Mesodermal cell (in vitro differentiated cells): Measurements from ENCODE around the gene SHLD1.

Experiments used
- H3K27ac ChIP-seq: 2 replicates; pipeline ENCODE4 v1.7.0; 2013; ENCODE audit warnings: mild to moderate bottlenecking, low read depth, low read length, moderate library complexity; ENCODE audit not compliant: severe bottlenecking
- H3K36me3 ChIP-seq: 2 replicates; pipeline ENCODE4 v1.7.1; 2013; ENCODE audit warnings: mild to moderate bottlenecking, low read length, moderate library complexity; ENCODE audit not compliant: control insufficient read depth, insufficient read depth
- H3K4me1 ChIP-seq: one replicate; pipeline ENCODE4 v1.7.1; 2013; ENCODE audit warnings: mild to moderate bottlenecking, low read length; ENCODE audit not compliant: insufficient read depth, control insufficient read depth, poor library complexity, severe bottlenecking
- H3K4me3 ChIP-seq: 2 replicates; pipeline ENCODE4 v1.7.0; 2013; ENCODE audit warnings: low read length, control low read depth, mild to moderate bottlenecking; ENCODE audit not compliant: insufficient read depth, poor library complexity, severe bottlenecking; ENCODE audit errors: extremely low read depth
- H3K9me3 ChIP-seq: 2 replicates; pipeline ENCODE4 v1.7.1; 2013; ENCODE audit warnings: mild to moderate bottlenecking, low read length, moderate library complexity; ENCODE audit not compliant: control insufficient read depth
- WGBS, 2 experiments: methylation state at CpG; one replicate each; pipeline ENCODE4 v1.1.5; 2013; ENCODE audit warnings: missing lambda C conversion rate in 2 of 2; ENCODE audit not compliant: insufficient coverage in 2 of 2; 5-methylcytosine and 5-hydroxymethylcytosine counted together

The SHLD1 gene

DNA sequence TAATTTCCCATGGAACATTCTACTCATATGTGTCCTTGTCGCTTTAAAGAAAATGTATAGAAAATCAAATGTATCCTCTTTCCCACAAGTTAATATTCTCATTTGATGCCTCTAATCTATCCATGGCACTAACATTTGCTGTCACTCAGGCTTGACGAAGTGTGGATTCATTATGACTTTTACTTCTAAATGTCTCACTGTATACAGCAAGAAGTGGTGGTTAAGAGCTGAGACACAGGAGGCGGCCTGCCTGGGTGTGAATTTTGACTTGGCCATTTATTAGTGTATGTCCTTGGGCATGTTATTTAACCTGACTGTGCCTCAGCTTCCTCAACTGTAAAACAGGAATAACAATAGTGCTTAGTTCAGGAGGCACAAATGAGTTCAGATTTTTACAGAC is 130.1 kb downstream of the SHLD1 start:
- Histone ChIP-seq H3K9me3 (no peaks in the 10 kb centered on the region), H3K4me3 (no peak overlapping the region), H3K36me3 (no peaks in the 10 kb centered on the region), H3K27ac (no peak overlapping the region), H3K4me1 (no peaks in the 10 kb centered on the region)
- WGBS, 2 experiments = 100% methylated on average over 1 of the region's 3 CpGs; no CpG with 5 or more reads in 1 of the 2 experiments

DNA sequence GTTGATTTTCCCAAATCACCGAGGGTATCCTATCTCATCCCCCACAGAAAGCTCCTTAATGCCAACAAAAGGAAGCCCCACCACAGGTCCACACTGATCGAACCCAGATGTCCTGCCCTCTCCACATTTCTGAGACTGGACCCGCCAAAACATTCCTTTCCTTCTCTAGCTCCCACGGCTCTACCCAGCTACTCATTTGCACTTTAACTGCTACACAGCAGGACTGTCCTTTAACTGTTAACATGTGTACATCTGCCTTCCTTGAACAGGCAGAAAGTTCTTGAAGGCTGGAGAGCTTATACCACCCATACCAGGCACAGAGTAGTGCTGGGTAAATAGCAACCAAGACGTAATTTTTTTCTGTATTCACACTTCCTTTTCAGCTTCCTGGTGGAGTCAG is 131.5 kb downstream of the SHLD1 start:
- no peaks in the 10 kb centered on the region for H3K36me3 ChIP-seq
- no peak overlapping the region for H3K4me3 ChIP-seq
- H3K4me1 ChIP-seq = no peaks in the 10 kb centered on the region
- WGBS, 2 experiments = 47 to 53% methylated on average over 4 to 5 of the region's 5 CpGs
- H3K27ac ChIP-seq = no peak overlapping the region
- H3K9me3 ChIP-seq = no peaks in the 10 kb centered on the region

DNA sequence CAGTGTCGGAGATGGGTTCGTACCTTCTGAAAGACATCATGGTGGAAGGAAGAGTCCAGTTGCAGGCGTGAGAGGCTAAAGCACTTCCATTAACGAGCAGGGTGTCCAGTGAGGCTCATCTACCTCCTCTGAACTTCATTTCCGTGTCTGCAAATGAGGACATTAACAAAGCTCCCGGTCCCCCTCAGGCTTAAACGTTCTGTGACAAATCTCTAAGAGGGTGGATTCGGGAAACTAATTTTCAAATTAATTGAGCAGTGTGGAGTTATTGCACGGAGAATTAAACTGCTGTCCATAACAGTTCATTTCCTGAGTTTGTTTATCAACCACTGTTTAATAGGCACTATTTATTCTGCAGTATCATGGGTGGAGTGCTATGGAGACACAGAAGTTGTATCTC is 132.0 kb downstream of the SHLD1 start:
- WGBS, 2 experiments = 90 to 92% methylated on average over 7 to 8 of the region's 9 CpGs
- Histone ChIP-seq H3K9me3 (no peaks in the 10 kb centered on the region), H3K4me1 (no peaks in the 10 kb centered on the region), H3K27ac (no peak overlapping the region), H3K4me3 (no peak overlapping the region), H3K36me3 (no peaks in the 10 kb centered on the region)

DNA sequence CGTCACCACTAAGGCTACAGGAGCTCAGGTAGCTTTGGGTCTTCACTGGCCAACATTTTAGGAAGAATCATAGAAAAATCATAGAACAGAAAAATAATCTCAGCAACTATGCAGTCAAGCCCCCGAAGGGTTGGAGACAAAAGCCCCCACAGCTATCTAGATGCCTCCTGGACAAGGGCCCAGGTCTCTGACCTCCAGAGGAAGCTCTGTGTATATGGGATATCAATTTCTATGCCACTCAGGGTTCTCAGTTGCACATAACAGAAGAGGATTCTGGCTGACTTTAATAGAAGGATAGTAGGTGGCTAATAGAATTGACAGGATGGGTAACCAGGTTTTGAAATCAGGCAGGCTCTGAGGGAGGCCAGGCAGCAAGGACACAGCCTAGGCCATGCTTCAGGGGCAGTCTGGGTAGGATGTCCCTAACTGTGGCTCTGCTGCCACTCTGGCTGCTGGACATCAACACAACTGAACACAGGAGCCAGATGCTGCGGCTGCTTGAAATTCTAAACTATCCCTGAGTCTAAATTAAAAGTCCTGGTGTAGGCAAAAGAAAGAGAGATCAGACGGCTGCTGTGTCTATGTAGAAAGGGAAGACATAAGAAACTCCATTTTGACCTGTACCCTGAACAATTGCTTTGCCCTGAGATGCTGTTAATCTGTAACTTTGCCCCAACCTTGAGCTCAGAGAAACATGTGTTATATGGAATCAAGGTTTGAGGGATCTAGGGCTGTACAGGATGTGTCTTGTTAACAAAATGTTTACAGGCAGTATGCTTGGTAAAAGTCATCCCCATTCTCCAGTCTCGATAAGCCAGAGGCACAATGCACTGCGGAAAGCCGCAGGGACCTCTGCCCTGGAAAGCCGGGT is 134.5 kb downstream of the SHLD1 start:
- WGBS, 2 experiments = 92 to 98% methylated on average over 5 to 6 of the region's 8 CpGs
- Histone ChIP-seq H3K4me3 (no peak overlapping the region), H3K27ac (no peak overlapping the region), H3K4me1 (no peaks in the 10 kb centered on the region), H3K9me3 (no peaks in the 10 kb centered on the region), H3K36me3 (no peaks in the 10 kb centered on the region)

DNA sequence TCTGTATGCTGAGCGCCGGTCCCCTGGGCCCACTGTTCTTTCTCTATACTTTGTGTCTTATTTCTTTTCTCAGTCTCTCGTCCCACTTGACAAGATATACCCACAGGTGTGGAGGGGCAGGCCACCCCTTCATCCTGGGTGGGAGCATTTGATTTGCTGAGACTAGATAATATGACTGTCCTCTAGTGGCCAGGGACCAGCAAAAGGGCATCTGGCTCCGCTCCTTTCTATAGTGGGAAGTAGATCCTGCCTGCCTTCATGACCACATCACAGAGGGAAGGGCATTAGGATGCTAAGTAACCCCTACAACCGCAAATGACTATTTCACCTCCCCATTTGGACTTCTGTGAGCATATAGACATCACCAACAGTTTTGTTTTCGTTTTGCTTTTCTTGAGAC is 135.7 kb downstream of the SHLD1 start:
- no peak overlapping the region for H3K4me3 ChIP-seq
- H3K27ac ChIP-seq = no peak overlapping the region
- H3K4me1 ChIP-seq = no peaks in the 10 kb centered on the region
- 89 to 92% methylated on average over 4 of the region's 6 CpGs for whole genome bisulfite sequencing, 2 experiments
- H3K9me3 ChIP-seq = no peaks in the 10 kb centered on the region
- H3K36me3 ChIP-seq = no peaks in the 10 kb centered on the region

DNA sequence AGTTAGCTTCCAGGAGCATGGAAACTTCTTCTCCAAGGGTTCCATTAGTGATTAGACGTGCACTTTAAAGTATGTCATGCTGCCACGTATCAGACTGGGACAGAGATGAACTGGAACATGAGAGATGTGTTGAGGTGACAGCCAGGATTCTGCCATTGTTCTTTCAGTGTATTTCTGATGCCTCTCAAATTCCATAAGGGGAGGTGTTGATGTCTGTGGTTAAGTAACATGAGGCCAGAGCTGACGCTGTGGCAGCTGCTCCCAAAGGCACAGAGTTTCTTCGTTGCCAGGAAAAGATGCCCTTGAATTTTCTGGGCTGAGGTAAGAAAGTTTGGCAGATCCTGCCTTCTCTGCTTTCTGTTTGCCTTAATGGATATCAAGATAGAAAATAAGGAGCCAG is 136.6 kb downstream of the SHLD1 start:
- Histone ChIP-seq H3K36me3 (no peaks in the 10 kb centered on the region), H3K4me1 (no peaks in the 10 kb centered on the region), H3K4me3 (no peak overlapping the region), H3K9me3 (no peaks in the 10 kb centered on the region), H3K27ac (no peak overlapping the region)
- 82 to 83% methylated on average over 3 to 4 of the region's 4 CpGs for WGBS, 2 experiments

DNA sequence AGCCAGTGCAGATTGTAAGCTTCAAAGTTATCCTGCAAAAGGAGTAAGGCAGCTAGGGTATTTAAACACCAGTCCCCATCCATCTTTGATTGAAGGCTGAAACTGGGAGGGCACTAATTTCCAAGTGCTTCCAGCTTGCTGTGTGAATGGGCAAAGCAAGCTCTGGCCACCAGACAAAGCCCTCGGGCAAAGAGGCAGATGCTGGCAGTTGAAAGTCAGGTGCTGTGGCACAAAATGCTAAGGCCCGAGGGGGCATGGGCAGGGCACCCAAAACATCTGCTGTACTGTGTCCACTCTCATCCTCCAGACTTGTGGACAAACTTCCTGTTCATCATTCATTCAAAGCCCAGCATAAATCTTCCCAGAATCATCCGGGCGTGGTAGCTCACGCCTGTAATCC is 137.2 kb downstream of the SHLD1 start:
- Histone ChIP-seq H3K9me3 (no peaks in the 10 kb centered on the region), H3K36me3 (no peaks in the 10 kb centered on the region), H3K4me3 (no peak overlapping the region), H3K4me1 (no peaks in the 10 kb centered on the region), H3K27ac (no peak overlapping the region)
- WGBS, 2 experiments = 87 to 93% methylated on average over 4 to 5 of the region's 5 CpGs

DNA sequence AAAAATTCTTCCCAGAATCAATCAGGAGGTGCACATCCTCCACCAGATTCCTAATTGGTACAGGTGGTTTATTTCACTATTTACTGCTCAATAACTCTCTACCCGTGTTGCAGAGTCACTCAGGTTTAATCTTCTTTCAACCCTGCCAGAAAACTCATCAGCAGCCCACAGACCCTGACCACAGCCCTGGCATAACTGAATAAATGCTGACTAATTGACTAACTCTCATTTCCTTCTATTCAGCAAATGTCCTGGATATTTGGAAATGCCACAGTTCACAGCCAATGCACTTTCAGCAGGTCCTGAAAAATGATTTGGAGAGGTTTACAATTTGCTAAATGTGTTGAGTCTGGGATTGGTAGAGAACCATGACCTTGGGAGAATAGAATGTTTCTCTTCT is 137.8 kb downstream of the SHLD1 start:
- no peaks in the 10 kb centered on the region for H3K9me3 ChIP-seq
- H3K27ac ChIP-seq = no peak overlapping the region
- H3K4me1 ChIP-seq = no peaks in the 10 kb centered on the region
- H3K4me3 ChIP-seq = no peak overlapping the region
- H3K36me3 ChIP-seq = no peaks in the 10 kb centered on the region
- 67 to 89% methylated on average over 1 of the region's 1 CpG for WGBS, 2 experiments

DNA sequence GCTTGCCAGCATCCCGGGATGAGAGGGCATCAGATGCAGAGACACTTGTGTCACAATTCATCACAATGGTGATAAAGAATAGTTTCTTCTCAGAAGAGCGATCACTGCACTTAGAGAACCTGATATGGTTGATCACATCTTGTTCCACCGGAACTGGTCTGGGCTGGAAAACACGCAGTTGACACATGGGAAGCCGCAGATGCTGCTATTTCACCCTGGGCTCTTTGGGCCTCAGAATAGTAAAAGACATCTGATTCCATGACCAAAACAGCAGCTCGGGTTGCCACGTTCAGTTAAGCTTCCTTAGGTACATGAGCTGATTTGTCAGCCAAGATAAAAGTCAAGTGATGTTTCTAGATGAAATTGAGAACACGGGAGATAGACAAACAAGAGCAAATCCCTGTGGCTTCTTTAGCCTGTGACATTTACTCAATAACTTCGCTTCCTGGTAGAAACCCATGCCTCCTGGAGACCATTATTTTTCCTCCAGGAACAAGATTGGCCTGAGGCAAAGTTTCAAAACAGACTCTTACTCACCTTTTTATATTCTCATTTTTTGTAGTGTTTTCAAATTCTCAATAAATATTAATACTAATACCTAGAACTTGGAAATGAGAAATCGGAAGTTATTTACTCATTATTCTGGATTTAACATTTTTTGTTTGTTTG is 140.7 kb downstream of the SHLD1 start:
- Histone ChIP-seq H3K4me1 (no peaks in the 10 kb centered on the region), H3K27ac (no peak overlapping the region), H3K9me3 (no peaks in the 10 kb centered on the region), H3K4me3 (no peak overlapping the region), H3K36me3 (no peaks in the 10 kb centered on the region)
- 90 to 93% methylated on average over 9 of the region's 10 CpGs for WGBS, 2 experiments

DNA sequence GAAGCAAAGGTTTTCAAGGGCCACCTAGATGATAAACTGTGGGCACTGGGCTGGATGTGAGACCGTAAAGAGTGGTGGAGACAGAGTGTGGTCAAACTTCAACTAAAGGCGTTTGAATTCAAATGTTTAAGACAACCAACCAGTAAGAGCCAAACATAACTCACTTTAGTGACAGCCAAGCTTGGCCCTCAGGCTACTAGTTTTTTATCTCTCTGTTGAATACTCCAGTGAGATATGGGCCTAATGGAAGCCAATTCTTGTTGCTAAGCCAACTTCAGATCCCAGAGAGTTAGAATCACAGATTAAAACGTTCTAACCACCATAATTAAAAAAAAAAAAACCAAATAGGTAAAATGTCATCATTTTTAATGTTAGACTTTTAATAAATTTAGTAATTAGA is 142.9 kb downstream of the SHLD1 start:
- no peaks in the 10 kb centered on the region for H3K36me3 ChIP-seq
- no peaks in the 10 kb centered on the region for H3K9me3 ChIP-seq
- no peak overlapping the region for H3K27ac ChIP-seq
- 100% methylated on average over 1 of the region's 3 CpGs; no CpG with 5 or more reads in 1 of the 2 experiments for WGBS, 2 experiments
- H3K4me3 ChIP-seq = no peak overlapping the region
- H3K4me1 ChIP-seq = no peaks in the 10 kb centered on the region

DNA sequence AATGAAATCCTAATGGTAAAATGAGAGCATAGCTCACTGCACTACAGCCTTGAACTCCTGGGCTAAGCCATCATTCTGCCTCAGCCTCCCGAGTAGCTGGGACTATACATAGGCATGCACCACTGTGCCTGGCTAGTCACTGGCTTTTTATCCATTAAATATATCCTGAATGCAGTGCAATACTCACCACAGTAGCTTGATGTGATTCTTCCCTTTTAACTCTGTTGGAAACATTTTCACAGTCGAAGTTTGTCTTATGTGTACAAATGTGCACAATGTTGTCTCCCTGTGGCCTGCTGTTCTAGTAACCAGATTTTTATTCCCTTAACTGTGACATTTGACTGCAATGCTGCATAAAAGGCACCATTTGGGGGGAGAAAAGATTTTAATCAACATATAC is 143.4 kb downstream of the SHLD1 start:
- Histone ChIP-seq H3K36me3 (no peaks in the 10 kb centered on the region), H3K27ac (no peak overlapping the region), H3K4me1 (no peaks in the 10 kb centered on the region), H3K4me3 (no peak overlapping the region), H3K9me3 (no peaks in the 10 kb centered on the region)
- 100% methylated on average over 2 of the region's 2 CpGs for WGBS, 2 experiments
